ENCODE measurements around the gene GMDS. TPM values are rescaled to one million over a fixed set of nuclear protein-coding genes. Genes with fewer than 3 reads are reported as not detected.

GMDS gene
- polyA plus RNA-seq, 1 donor (not counting 4 experiments of a cell fraction or from before 2014, with no cell fraction given), result 22.1 TPM

DNA sequence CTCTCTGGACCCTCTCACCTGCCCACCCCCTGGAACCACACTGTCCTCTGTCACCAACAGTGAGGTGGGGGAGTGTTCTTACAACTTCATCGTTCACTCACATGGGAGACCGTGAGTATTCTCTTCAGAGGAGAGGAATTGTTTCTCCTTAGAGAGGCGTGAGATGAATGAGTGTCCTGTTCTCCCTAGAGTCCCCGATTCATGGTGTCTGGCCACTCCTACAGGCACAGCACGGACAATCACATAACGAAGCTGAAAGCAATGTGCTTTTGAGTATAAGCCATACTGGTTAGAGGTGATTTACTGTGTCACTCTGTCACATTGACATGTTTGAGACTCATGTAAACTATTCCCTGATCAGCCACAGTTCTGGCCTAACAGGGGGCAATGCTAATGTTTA, 581.1 kb downstream of the GMDS start:
- TF ChIP-seq EZH2 (IDR thresholded peaks at IDR 0.05; ENCODE audit: low read length), result no peak
- TF ChIP-seq, protein P1, sequence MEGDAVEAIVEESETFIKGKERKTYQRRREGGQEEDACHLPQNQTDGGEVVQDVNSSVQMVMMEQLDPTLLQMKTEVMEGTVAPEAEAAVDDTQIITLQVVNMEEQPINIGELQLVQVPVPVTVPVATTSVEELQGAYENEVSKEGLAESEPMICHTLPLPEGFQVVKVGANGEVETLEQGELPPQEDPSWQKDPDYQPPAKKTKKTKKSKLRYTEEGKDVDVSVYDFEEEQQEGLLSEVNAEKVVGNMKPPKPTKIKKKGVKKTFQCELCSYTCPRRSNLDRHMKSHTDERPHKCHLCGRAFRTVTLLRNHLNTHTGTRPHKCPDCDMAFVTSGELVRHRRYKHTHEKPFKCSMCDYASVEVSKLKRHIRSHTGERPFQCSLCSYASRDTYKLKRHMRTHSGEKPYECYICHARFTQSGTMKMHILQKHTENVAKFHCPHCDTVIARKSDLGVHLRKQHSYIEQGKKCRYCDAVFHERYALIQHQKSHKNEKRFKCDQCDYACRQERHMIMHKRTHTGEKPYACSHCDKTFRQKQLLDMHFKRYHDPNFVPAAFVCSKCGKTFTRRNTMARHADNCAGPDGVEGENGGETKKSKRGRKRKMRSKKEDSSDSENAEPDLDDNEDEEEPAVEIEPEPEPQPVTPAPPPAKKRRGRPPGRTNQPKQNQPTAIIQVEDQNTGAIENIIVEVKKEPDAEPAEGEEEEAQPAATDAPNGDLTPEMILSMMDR (optimal IDR thresholded peaks at IDR 0.05 in 1 of 3, IDR thresholded peaks at IDR 0.05 in 1 of 3, conservative IDR thresholded peaks at IDR 0.05 in 1 of 3; ENCODE audit: extremely low read depth in 1 of 3, insufficient read depth in 2 of 3, low read length in 3 of 3), result no peak
- FAIRE-seq (no peak), DNase-seq (ENCODE audit: low read depth, low spot score) (no peak)
- H4K20me1 ChIP-seq (ENCODE audit: control insufficient read depth, extremely low read depth, insufficient read depth, low read length), result no peaks in the 10 kb centered on the region
- dilution Hi-C loops (cut with MboI; ENCODE audit: extremely low pct_ligation_motif_present, low sequenced_read_pairs), result no loop called here
- no peaks in the 10 kb centered on the region for H3K9me1 ChIP-seq (ENCODE audit: control insufficient read depth, extremely low read depth, insufficient read depth, low read length)
- no peaks in the 10 kb centered on the region for H3K4me1 ChIP-seq (ENCODE audit: control insufficient read depth, extremely low read depth, insufficient read depth, low read length)
- H2AFZ ChIP-seq (ENCODE audit: control insufficient read depth, low read length), result no peak overlapping the region
- H3K27me3 ChIP-seq (ENCODE audit: control insufficient read depth, extremely low read depth, insufficient read depth, low read length), result no peaks in the 10 kb centered on the region
- H3K36me3 ChIP-seq (ENCODE audit: control insufficient read depth in 2 of 2, extremely low read depth in 1 of 2, insufficient read depth in 2 of 2, low read length in 2 of 2), result no peaks in the 10 kb centered on the region
- no peaks in the 10 kb centered on the region for H3K9me3 ChIP-seq (ENCODE audit: control insufficient read depth, low read depth, low read length)
- H3K9ac ChIP-seq (ENCODE audit: control insufficient read depth, extremely low read depth, insufficient read depth, low read length), result no peak overlapping the region
- H3K4me3 ChIP-seq (ENCODE audit: control insufficient read depth in 2 of 3, extremely low read depth in 1 of 3, insufficient read depth in 2 of 3, low read depth in 1 of 3, low read length in 3 of 3), result no peak overlapping the region
- no peak overlapping the region for H3K27ac ChIP-seq (ENCODE audit: control insufficient read depth, insufficient read depth, low read length)
- no peaks in the 10 kb centered on the region for H3K79me2 ChIP-seq (ENCODE audit: control insufficient read depth, insufficient read depth, low read length)
- no peak overlapping the region for H3K4me2 ChIP-seq (ENCODE audit: control insufficient read depth, extremely low read depth, insufficient read depth, low read depth, low read length)

DNA sequence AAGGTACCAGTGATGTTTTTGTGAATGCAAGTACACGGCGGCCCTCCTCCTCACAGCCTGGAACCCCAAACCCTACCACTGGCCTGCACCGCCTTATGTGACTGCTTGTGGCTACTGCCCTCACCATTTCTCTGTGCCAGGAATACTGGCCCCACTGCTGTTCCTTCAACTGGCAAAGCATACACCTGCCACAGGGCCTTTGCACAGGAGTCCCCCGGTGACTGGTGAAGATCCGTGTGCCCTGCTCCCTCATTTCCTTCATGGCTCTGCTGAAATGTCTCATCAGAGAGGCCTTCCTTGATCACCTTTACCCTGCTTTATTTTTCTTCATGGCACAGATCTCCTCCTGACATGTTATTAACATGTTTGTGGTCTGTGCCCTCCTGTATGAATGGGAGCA, 581.9 kb downstream of the GMDS start:
- no peaks in the 10 kb centered on the region for H3K9me1 ChIP-seq (ENCODE audit: control insufficient read depth, extremely low read depth, insufficient read depth, low read length)
- no peaks in the 10 kb centered on the region for H3K79me2 ChIP-seq (ENCODE audit: control insufficient read depth, insufficient read depth, low read length)
- H3K9me3 ChIP-seq (ENCODE audit: control insufficient read depth, low read depth, low read length), result no peaks in the 10 kb centered on the region
- H3K36me3 ChIP-seq (ENCODE audit: control insufficient read depth in 2 of 2, extremely low read depth in 1 of 2, insufficient read depth in 2 of 2, low read length in 2 of 2), result no peaks in the 10 kb centered on the region
- no peak overlapping the region for H3K4me2 ChIP-seq (ENCODE audit: control insufficient read depth, extremely low read depth, insufficient read depth, low read depth, low read length)
- DNase-seq (ENCODE audit: low read depth, low spot score), result no peak
- H3K4me3 ChIP-seq (ENCODE audit: control insufficient read depth in 2 of 3, extremely low read depth in 1 of 3, insufficient read depth in 2 of 3, low read depth in 1 of 3, low read length in 3 of 3), result no peak overlapping the region
- FAIRE-seq, result no peak
- no peaks in the 10 kb centered on the region for H4K20me1 ChIP-seq (ENCODE audit: control insufficient read depth, extremely low read depth, insufficient read depth, low read length)
- no peak overlapping the region for H3K9ac ChIP-seq (ENCODE audit: control insufficient read depth, extremely low read depth, insufficient read depth, low read length)
- dilution Hi-C loops (cut with MboI; ENCODE audit: extremely low pct_ligation_motif_present, low sequenced_read_pairs), result no loop called here
- H2AFZ ChIP-seq (ENCODE audit: control insufficient read depth, low read length), result no peak overlapping the region
- TF ChIP-seq EZH2 (IDR thresholded peaks at IDR 0.05; ENCODE audit: low read length), result no peak
- TF ChIP-seq, protein P1 (optimal IDR thresholded peaks at IDR 0.05 in 1 of 3, IDR thresholded peaks at IDR 0.05 in 1 of 3, conservative IDR thresholded peaks at IDR 0.05 in 1 of 3; ENCODE audit: extremely low read depth in 1 of 3, insufficient read depth in 2 of 3, low read length in 3 of 3), result no peak
- no peaks in the 10 kb centered on the region for H3K27me3 ChIP-seq (ENCODE audit: control insufficient read depth, extremely low read depth, insufficient read depth, low read length)
- H3K4me1 ChIP-seq (ENCODE audit: control insufficient read depth, extremely low read depth, insufficient read depth, low read length), result no peaks in the 10 kb centered on the region
- H3K27ac ChIP-seq (ENCODE audit: control insufficient read depth, insufficient read depth, low read length), result no peak overlapping the region

Measured in keratinocyte (primary cell).